B cell (primary cell): ENCODE results near the gene EDAR.

Source experiments
- CTCF ChIP-seq: fragments of 200-600 bp; IDR thresholded peaks from one replicate; pipeline ENCODE4 v1.8.0; 2022; ENCODE audit warnings: antibody characterized with exemption, mild to moderate bottlenecking
- EZH2 ChIP-seq: IDR thresholded peaks from 2 replicates; pipeline ENCODE4 v1.6.1; 2012; ENCODE audit warnings: borderline replicate concordance, low read depth, mild to moderate bottlenecking, moderate library complexity, low read length; ENCODE audit not compliant: insufficient read depth, poor library complexity, severe bottlenecking

- TF ChIP-seq CTCF (no peak), EZH2 (no peak)
Observed at GRCh38 chr2:109031476-109032228, 42.6 kb upstream of the EDAR start.
